Parathyroid adenoma (tissue), 2 donors: ENCODE data around the gene FOXI2.

Experiments
- H2AFZ ChIP-seq: fragments of 300-600 bp; sonication (generic); one replicate; pipeline ENCODE4 v1.7.0; 2017; ENCODE audit warnings: antibody characterized with exemption, mild to moderate bottlenecking
- H3K27ac ChIP-seq: fragments of 300-600 bp; sonication (generic); one replicate; pipeline ENCODE4 v1.7.0; 2017
- H3K27me3 ChIP-seq: fragments of 300-600 bp; sonication (generic); one replicate; pipeline ENCODE4 v1.7.0; 2017; ENCODE audit warnings: low read length; ENCODE audit not compliant: control insufficient read depth, insufficient read depth
- H3K36me3 ChIP-seq: fragments of 300-600 bp; sonication (generic); one replicate; pipeline ENCODE4 v1.7.0; 2017; ENCODE audit warnings: low read length; ENCODE audit not compliant: control insufficient read depth, insufficient read depth
- H3K4me1 ChIP-seq: fragments of 300-600 bp; sonication (generic); one replicate; pipeline ENCODE4 v1.7.0; 2017; ENCODE audit warnings: control low read depth
- H3K4me2 ChIP-seq: fragments of 300-600 bp; sonication (generic); one replicate; pipeline ENCODE4 v1.7.0; 2017; ENCODE audit warnings: low read length
- H3K4me3 ChIP-seq: fragments of 300-600 bp; sonication (generic); one replicate; pipeline ENCODE4 v1.7.0; 2017; ENCODE audit warnings: low read depth, low read length
- H3K79me2 ChIP-seq: fragments of 300-600 bp; sonication (generic); one replicate; pipeline ENCODE4 v1.7.0; 2017; ENCODE audit warnings: control low read depth
- H3K9ac ChIP-seq: fragments of 300-600 bp; sonication (generic); one replicate; pipeline ENCODE4 v1.7.0; 2017; ENCODE audit warnings: mild to moderate bottlenecking
- H3K9me3 ChIP-seq: fragments of 300-600 bp; sonication (generic); one replicate; pipeline ENCODE4 v1.7.0; 2017; ENCODE audit warnings: low read length; ENCODE audit not compliant: control insufficient read depth
- CTCF ChIP-seq: fragments of 300-600 bp; sonication (generic); IDR thresholded peaks from one replicate; pipeline ENCODE4 v1.7.0; 2017; ENCODE audit warnings: antibody characterized with exemption, mild to moderate bottlenecking
- donor health status: primary hyperparathyroidism.

The FOXI2 gene

GRCh38 chr10:127755753-127756152, 18.8 kb downstream of the FOXI2 start:
- Histone ChIP-seq H3K79me2 (no peaks in the 10 kb centered on the region), H3K27me3 (no peaks in the 10 kb centered on the region), H3K4me3 (no peak overlapping the region), H3K4me1 (no peaks in the 10 kb centered on the region), H3K4me2 (no peak overlapping the region), H3K9me3 (no peaks in the 10 kb centered on the region), H3K27ac (no peak overlapping the region), H3K36me3 (no peaks in the 10 kb centered on the region), H2AFZ (no peak overlapping the region), H3K9ac (no peak overlapping the region)
- TF ChIP-seq CTCF: no peak

DNA sequence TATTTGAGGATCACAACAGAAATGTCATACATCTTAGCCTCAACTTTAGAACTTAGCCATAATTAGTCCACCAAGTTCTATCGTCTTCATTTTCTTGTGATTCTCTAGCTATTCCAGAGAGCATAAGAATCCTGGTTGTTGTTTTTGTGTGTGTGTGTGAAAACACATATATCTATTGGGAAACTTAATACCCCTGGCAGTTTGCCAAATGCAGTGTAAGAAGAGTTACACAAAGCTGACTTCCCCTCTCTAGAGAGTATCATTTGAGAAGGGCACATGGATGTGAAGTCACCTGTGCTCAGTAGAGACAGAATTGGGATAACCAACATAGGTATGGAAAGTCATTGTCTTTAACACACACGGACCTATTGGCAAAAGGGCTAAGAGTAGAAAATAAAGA, 19.3 kb downstream of the FOXI2 start:
- Histone ChIP-seq H3K79me2 (no peaks in the 10 kb centered on the region), H3K4me2 (no peak overlapping the region), H2AFZ (no peak overlapping the region), H3K27me3 (no peaks in the 10 kb centered on the region), H3K9ac (no peak overlapping the region), H3K4me1 (no peaks in the 10 kb centered on the region), H3K36me3 (no peaks in the 10 kb centered on the region), H3K27ac (no peak overlapping the region), H3K4me3 (no peak overlapping the region), H3K9me3 (no peaks in the 10 kb centered on the region)
- TF ChIP-seq CTCF: no peak

DNA sequence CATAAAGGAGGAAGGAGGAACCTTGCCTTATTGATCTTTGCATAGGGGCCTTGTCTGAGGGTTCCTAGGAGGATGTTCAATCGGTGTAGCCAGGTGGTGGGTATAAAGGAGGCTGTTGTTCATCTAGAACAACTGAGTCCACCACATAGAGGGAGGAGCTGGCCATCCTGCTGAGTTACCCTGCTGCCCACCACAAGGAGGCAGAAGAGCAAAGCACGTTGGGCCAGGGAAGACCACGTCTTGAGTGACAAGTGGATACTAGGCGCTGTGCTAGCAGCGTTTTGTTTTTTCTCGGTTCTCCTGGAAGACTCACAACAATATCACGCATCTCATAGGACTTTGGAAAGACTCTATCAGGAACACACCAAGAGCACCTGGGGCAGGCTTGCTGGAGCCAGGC, 20.0 kb downstream of the FOXI2 start:
- H3K36me3 ChIP-seq: no peaks in the 10 kb centered on the region
- H2AFZ ChIP-seq: no peak overlapping the region
- no peak overlapping the region for H3K4me3 ChIP-seq
- no peak overlapping the region for H3K9ac ChIP-seq
- H3K79me2 ChIP-seq: no peaks in the 10 kb centered on the region
- H3K9me3 ChIP-seq: no peaks in the 10 kb centered on the region
- no peaks in the 10 kb centered on the region for H3K4me1 ChIP-seq
- H3K27ac ChIP-seq: no peak overlapping the region
- H3K27me3 ChIP-seq: no peaks in the 10 kb centered on the region
- H3K4me2 ChIP-seq: no peak overlapping the region
- TF ChIP-seq CTCF: no peak

DNA sequence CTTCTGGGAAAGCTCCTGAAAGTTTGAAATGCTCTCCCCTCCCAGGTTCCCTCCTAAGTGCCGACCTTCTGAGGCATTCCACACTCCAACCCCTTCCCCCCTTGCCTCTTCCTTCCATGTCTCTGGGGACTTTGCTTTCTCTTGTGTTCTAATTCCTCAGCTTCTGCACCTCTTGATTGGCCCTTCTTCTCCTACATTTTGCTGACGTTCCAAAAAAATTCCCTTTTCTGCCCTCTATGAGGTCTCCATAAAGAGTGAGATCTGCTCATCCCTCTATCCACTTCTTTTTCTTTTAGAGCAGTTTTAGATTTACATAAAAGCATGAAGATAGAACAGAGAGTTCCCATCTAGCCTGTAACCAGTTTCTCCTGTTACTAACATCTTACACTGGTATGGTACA, 22.3 kb downstream of the FOXI2 start:
- no peaks in the 10 kb centered on the region for H3K4me1 ChIP-seq
- H3K36me3 ChIP-seq: no peaks in the 10 kb centered on the region
- no peak overlapping the region for H3K4me2 ChIP-seq
- no peak overlapping the region for H3K9ac ChIP-seq
- no peaks in the 10 kb centered on the region for H3K79me2 ChIP-seq
- TF ChIP-seq CTCF: no peak
- no peak overlapping the region for H3K27ac ChIP-seq
- no peaks in the 10 kb centered on the region for H3K27me3 ChIP-seq
- no peaks in the 10 kb centered on the region for H3K9me3 ChIP-seq
- no peak overlapping the region for H3K4me3 ChIP-seq
- H2AFZ ChIP-seq: no peak overlapping the region

DNA sequence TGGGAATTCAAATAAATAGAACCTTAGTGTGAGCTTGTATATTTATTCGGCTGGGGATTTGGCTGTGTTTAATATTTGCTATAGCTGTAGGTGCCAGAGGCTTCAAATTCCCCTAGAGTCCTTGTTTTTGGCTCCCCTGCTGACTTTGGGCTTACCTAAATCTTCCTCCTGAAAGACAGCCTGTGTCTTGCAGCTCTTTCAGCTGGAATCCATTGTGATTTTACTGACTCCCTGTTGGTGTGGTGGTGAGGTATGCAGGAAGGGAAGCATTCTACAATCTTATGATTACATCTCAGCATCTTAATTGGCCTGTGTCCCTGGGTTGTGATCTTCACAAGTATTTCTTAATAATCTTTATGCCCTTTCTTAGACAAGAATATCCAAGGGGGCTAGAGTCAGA, 25.9 kb downstream of the FOXI2 start:
- TF ChIP-seq CTCF: no peak
- Histone ChIP-seq H3K36me3 (no peaks in the 10 kb centered on the region), H3K4me3 (no peak overlapping the region), H3K79me2 (no peaks in the 10 kb centered on the region), H3K9ac (no peak overlapping the region), H3K9me3 (no peaks in the 10 kb centered on the region), H3K27me3 (no peaks in the 10 kb centered on the region), H3K27ac (no peak overlapping the region), H2AFZ (no peak overlapping the region), H3K4me2 (no peak overlapping the region), H3K4me1 (no peaks in the 10 kb centered on the region)
